HUES6 (cell line): ENCODE data around the gene HAUS7.

Experiments used
- H3K27ac ChIP-seq: 2 replicates; pipeline ENCODE4 v1.7.0; 2013; ENCODE audit warnings: low read depth, mild to moderate bottlenecking, low read length, inconsistent platforms
- H3K27me3 ChIP-seq: 2 replicates; pipeline ENCODE4 v1.6.1; 2013; ENCODE audit warnings: low read length; ENCODE audit not compliant: control insufficient read depth, insufficient read depth
- H3K36me3 ChIP-seq: 2 replicates; pipeline ENCODE4 v1.6.1; 2013; ENCODE audit warnings: low read length; ENCODE audit not compliant: control insufficient read depth, insufficient read depth
- H3K4me1 ChIP-seq: 2 replicates; pipeline ENCODE4 v1.6.1; 2013; ENCODE audit warnings: low read length; ENCODE audit not compliant: control insufficient read depth, insufficient read depth
- H3K4me3 ChIP-seq: 2 replicates; pipeline ENCODE4 v1.5.1; 2013; ENCODE audit warnings: low read depth, low read length
- H3K9ac ChIP-seq: one replicate; pipeline ENCODE4 v1.6.1; 2013; ENCODE audit warnings: mild to moderate bottlenecking, low read length
- H3K9me3 ChIP-seq: 2 replicates; pipeline ENCODE4 v1.6.1; 2013; ENCODE audit warnings: low read depth, low read length; ENCODE audit not compliant: control insufficient read depth, insufficient read depth

The HAUS7 gene

DNA sequence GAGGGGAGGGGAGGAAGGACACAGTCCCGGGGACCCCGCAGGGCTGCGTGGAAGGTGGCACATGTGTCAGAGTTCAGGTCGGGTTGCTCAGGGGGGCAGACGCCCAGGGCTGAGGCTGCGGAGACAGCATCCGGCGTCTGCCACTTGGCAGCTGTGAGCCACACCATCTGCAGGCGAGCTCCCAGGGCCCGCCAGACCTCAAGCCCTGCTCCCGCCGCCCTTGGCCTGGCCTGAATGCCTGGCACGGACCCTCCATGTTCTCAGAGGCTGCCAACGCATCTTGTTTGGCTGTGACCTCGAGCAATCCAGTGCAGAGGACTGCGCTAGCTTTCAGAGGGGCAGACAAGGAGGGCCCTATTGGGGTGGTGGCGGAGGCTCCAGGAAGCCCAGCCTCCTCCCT is 29.5 kb upstream of the HAUS7 start:
- Histone ChIP-seq H3K9me3 (peaks cover 38% of the 10 kb centered on the region; the same call in 1 of the 2 replicates), H3K9ac (no peak overlapping the region), H3K4me1 (peaks cover 7% of the 10 kb centered on the region; the same call in 1 of the 2 replicates), H3K4me3 (no peak overlapping the region), H3K27me3 (peaks cover 3% of the 10 kb centered on the region; the same call in 1 of the 2 replicates), H3K27ac (no peak overlapping the region), H3K36me3 (no peaks in the 10 kb centered on the region)

DNA sequence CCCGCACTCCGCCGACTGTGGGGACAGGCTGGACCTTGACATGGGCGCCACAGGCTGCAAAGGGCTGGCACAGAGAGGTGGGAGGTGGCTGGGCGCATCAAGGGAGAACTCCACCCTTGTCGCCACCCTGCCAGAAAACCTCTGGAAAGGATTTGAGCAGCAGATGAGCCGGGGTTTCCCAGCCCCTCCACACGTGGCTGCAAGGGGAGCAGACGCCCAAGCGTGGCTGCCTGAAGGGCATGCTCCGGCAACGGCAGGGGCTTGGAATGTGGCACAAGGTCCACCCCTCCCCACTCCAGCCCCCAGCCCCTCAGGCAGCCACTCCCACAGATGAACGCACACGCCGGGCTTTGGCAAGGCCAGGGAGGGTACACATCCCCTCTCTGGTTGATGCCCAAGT is 29.0 kb upstream of the HAUS7 start:
- peaks cover 9% of the 10 kb centered on the region; the same call in 1 of the 2 replicates for H3K4me1 ChIP-seq
- H3K27ac ChIP-seq, result no peak overlapping the region
- no peak overlapping the region for H3K9ac ChIP-seq
- H3K9me3 ChIP-seq, result peaks cover 33% of the 10 kb centered on the region; the same call in 1 of the 2 replicates
- no peak overlapping the region for H3K4me3 ChIP-seq
- H3K27me3 ChIP-seq, result peaks cover 3% of the 10 kb centered on the region; the same call in 1 of the 2 replicates
- no peaks in the 10 kb centered on the region for H3K36me3 ChIP-seq

DNA sequence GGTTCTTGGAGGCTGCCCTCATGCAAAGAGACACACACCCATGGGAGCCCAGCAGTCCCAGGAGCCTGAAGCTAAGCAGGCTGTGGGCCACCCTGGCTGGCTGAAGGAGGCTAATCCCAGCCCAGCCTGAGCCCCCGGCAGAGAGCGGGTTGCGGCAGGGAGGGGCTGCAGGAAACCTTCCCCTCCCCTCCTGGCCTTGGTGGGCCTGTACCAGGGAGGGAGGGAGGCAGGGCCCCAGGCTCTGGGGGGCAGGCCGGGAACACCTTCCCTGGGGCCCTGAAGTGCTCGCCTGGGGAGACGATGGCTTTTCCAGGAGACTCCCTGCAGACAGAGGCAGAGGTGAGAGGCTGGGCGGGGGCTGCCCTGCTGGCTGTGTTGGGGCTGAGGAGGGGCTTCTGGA is 28.1 kb upstream of the HAUS7 start:
- no peak overlapping the region for H3K4me3 ChIP-seq
- H3K27me3 ChIP-seq, result peaks cover 3% of the 10 kb centered on the region; the same call in 1 of the 2 replicates
- no peak overlapping the region for H3K9ac ChIP-seq
- H3K27ac ChIP-seq, result no peak overlapping the region
- H3K36me3 ChIP-seq, result no peaks in the 10 kb centered on the region
- H3K4me1 ChIP-seq, result peaks cover 16% of the 10 kb centered on the region; the same call in 1 of the 2 replicates
- H3K9me3 ChIP-seq, result peaks cover 30% of the 10 kb centered on the region; the same call in 1 of the 2 replicates

DNA sequence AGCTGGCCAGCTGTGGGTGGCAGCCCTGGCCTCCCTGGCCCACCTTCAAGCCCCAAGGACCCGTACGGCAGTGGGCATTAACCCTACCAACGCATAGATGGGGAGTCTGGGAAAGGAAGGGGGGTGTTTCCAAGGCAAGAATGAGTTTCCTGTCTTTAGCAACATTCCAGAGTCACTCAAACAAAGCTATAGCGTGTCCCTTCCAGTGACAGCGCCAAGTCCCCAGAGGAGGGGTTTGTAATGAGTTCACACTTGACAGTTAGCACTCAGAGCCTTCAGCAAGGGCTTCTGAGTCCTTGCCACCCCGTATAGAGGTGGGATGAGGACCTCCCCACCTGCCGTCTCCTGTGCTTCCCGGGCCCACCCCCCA is 26.2 kb upstream of the HAUS7 start:
- H3K27me3 ChIP-seq, result peaks cover 3% of the 10 kb centered on the region; the same call in 1 of the 2 replicates
- no peak overlapping the region for H3K4me3 ChIP-seq
- no peak overlapping the region for H3K9ac ChIP-seq
- H3K27ac ChIP-seq, result no peak overlapping the region
- peaks cover 21% of the 10 kb centered on the region; the same call in 1 of the 2 replicates for H3K9me3 ChIP-seq
- H3K36me3 ChIP-seq, result no peaks in the 10 kb centered on the region
- peaks cover 21% of the 10 kb centered on the region; the same call in 1 of the 2 replicates for H3K4me1 ChIP-seq

DNA sequence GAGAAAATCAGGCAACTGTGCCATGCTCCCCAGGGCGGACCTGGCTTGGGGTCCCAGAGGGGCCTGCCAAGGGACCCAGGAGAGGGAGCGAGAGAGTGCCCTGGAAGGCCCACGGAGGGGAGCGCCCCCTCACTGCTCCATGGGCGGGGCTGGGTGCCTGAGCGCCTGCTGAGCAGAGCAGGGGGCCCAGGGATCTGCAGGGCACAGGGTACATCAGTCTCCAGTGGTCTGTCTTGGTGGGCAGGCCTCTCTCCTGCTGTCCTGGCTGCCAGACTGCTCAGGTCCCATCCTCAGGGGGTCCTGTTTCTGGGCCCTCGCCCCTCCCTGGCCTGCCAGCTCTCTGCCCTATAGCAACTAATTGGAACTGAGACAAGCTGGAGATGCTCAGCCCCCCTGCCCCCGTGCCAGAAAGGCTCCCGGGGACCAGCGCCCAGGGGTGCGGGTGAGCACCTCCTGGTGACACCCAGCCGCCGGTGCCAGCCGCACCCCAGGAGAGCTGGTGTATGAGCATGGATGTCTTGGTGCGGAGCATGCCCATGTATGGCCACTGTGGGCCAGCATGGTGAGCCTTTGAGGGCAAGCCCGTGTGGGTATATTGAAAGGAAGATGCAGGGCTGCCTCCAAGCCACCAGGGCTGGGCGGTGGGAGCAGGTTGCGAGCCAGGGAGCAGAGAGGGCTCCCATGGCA is 25.7 kb upstream of the HAUS7 start:
- H3K27me3 ChIP-seq, result peaks cover 3% of the 10 kb centered on the region; the same call in 1 of the 2 replicates
- no peak overlapping the region for H3K9ac ChIP-seq
- peaks cover 16% of the 10 kb centered on the region; the same call in 1 of the 2 replicates for H3K9me3 ChIP-seq
- peak overlapping the region; percentile 58; the same call in 1 of the 2 replicates for H3K4me3 ChIP-seq
- no peak overlapping the region for H3K27ac ChIP-seq
- H3K36me3 ChIP-seq, result no peaks in the 10 kb centered on the region
- peaks cover 26% of the 10 kb centered on the region; the same call in 1 of the 2 replicates for H3K4me1 ChIP-seq

DNA sequence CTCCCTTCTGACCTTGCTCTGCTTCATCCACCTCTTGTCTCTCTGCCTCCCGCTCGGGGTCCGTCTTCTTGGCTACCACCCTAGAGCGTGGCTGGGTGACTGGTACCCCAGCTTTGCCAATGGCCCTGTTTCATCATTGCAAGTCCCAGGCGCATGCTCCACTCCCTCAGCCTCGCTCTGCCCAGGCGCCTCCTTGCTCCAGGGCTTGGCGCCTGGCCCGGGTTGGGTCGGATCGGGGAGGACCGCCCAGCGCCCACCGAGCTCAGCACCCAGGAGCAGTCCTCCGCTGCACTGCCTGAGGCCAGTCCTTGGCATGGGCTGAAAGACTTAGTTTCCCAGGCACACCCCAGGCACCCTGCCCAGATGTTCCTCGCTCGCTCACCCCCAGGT is 25.0 kb upstream of the HAUS7 start:
- H3K27me3 ChIP-seq, result peaks cover 3% of the 10 kb centered on the region; the same call in 1 of the 2 replicates
- no peaks in the 10 kb centered on the region for H3K36me3 ChIP-seq
- H3K4me1 ChIP-seq, result peaks cover 31% of the 10 kb centered on the region; the same call in 1 of the 2 replicates
- H3K4me3 ChIP-seq, result peak overlapping the region; percentile 58; the same call in 1 of the 2 replicates
- H3K9me3 ChIP-seq, result peaks cover 12% of the 10 kb centered on the region; the same call in 1 of the 2 replicates
- H3K27ac ChIP-seq, result no peak overlapping the region
- peak overlapping the region; percentile 10 for H3K9ac ChIP-seq

DNA sequence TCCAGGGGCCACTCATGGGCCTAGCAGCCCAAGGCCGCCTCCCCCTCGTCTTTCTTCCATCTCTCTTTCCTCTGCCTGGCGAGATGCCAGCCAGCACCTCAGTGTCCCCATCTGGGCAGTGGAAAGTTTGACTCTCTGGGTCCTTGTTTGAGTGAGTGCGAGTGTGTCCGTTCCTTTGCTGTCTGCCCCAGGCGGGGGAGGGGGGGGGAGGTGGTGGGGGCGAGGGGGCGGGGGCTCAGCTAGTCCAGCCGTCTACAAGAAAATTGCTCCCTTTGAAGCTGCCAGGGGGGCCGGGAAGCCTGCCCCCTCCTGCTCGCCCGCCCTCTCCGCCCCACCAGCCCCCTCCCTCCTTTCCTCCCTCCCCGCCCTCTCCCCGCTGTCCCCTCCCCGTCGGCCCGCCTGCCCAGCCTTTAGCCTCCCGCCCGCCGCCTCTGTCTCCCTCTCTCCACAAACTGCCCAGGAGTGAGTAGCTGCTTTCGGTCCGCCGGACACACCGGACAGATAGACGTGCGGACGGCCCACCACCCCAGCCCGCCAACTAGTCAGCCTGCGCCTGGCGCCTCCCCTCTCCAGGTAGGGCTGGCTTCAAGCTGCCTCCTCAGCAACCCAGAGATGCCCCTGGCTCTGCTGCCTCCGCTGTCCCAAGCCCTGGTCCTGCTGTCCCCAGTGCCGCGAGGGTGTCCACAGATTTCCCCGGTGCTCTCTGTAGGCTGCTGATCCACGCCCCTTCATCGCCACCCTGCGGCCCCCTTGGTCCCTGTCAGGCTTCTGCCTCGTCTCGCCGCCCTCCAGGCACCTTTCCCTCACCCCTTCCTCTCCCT is 24.4 kb upstream of the HAUS7 start, which contains the start of gene BGN:
TSS of gene BGN (plus strand) at position 440 of the 821 bp plus-strand sequence. CDS start 9,652 bp downstream, outside the sequence.
- H3K9me3 ChIP-seq, result peaks cover 8% of the 10 kb centered on the region; the same call in 1 of the 2 replicates
- peaks cover 3% of the 10 kb centered on the region; the same call in 1 of the 2 replicates for H3K27me3 ChIP-seq
- peaks cover 31% of the 10 kb centered on the region; the same call in 1 of the 2 replicates for H3K4me1 ChIP-seq
- H3K4me3 ChIP-seq, result peak within 1 kb of the TSS; percentile 58
- H3K36me3 ChIP-seq, result no peaks in the 10 kb centered on the region
- H3K9ac ChIP-seq, result peak within 1 kb of the TSS; percentile 10
- H3K27ac ChIP-seq, result no peak within 1 kb of the TSS

DNA sequence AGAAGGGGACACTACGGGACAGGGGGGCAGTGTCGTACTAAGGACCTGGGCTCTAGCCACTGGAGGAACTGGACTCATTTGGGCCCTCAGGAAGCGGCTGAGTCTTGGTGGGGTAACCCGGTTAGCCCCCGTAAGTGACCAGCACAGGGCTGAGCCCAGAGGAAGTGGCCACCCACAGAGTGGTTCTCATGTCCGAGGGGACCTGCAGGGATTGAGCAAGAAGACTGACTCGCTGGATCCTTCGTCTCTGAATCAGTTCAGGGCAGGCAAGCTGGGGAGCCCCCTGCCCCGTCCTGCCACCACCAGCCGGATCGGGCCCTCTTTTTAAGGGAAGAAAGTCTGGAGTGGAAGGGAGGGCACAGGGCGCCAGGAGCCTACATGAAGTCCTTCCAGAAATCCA is 23.7 kb upstream of the HAUS7 start:
- Histone ChIP-seq H3K27me3 (peaks cover 3% of the 10 kb centered on the region; the same call in 1 of the 2 replicates), H3K4me1 (peaks cover 31% of the 10 kb centered on the region; the same call in 1 of the 2 replicates), H3K4me3 (no peak overlapping the region), H3K27ac (no peak overlapping the region), H3K9ac (no peak overlapping the region), H3K36me3 (no peaks in the 10 kb centered on the region), H3K9me3 (peaks cover 8% of the 10 kb centered on the region; the same call in 1 of the 2 replicates)

DNA sequence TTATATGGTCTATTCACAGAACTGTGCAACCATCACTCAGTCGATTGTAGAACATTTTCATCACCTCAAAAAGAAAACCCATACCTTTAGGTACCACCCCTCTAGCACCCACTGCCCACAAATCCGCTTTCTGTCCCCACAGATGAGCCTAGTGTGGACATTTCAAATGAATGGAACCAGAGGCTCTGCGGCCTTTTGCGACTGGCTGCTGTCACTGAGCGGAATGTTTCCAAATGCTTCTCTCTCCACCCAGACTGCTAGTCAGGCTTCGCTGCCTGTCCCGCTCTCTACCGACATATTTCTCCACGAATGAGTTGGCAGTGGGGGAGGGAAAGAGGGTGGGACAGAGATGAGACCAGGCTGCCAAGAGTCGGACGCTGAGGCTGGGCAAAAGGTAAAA is 22.7 kb upstream of the HAUS7 start:
- Histone ChIP-seq H3K27me3 (peaks cover 3% of the 10 kb centered on the region; the same call in 1 of the 2 replicates), H3K36me3 (no peaks in the 10 kb centered on the region), H3K9me3 (peaks cover 10% of the 10 kb centered on the region; the same call in 1 of the 2 replicates), H3K4me3 (no peak overlapping the region), H3K4me1 (peaks cover 32% of the 10 kb centered on the region; the same call in 1 of the 2 replicates), H3K27ac (no peak overlapping the region), H3K9ac (no peak overlapping the region)

DNA sequence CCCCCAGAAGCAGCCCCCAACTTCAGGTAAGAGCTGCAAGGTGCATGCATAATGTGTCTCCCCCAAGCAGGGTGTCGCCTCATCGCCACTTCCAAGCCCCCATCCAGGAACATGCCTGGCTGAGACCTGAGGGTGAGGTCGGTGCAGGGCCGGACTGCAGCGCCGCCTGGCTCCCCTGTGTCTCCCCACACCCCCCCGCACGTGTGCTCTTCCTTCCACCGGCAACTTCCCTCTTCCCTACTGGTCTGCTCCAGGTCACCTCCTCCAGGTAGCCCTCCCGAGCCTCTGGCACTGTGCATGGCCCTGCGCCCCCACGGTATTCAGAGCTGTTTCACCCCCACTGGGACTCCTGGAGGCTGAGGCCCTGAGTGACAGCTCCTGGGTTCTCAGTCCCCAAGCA is 22.2 kb upstream of the HAUS7 start:
- Histone ChIP-seq H3K27me3 (peaks cover 3% of the 10 kb centered on the region; the same call in 1 of the 2 replicates), H3K4me1 (peaks cover 35% of the 10 kb centered on the region; the same call in 1 of the 2 replicates), H3K36me3 (no peaks in the 10 kb centered on the region), H3K27ac (no peak overlapping the region), H3K4me3 (no peak overlapping the region), H3K9ac (no peak overlapping the region), H3K9me3 (peaks cover 15% of the 10 kb centered on the region; the same call in 1 of the 2 replicates)
